Measurements from ENCODE around the gene TMEM183A. TPM values are rescaled to one million over a fixed set of nuclear protein-coding genes. Genes with fewer than 3 reads are reported as not detected.

The TMEM183A gene
- total and polyA plus RNA-seq, 9 of the 15 experiments (the other 6 are each of a cell fraction or from before 2014, with no cell fraction given): 23.4 to 190 (median 124) TPM

DNA sequence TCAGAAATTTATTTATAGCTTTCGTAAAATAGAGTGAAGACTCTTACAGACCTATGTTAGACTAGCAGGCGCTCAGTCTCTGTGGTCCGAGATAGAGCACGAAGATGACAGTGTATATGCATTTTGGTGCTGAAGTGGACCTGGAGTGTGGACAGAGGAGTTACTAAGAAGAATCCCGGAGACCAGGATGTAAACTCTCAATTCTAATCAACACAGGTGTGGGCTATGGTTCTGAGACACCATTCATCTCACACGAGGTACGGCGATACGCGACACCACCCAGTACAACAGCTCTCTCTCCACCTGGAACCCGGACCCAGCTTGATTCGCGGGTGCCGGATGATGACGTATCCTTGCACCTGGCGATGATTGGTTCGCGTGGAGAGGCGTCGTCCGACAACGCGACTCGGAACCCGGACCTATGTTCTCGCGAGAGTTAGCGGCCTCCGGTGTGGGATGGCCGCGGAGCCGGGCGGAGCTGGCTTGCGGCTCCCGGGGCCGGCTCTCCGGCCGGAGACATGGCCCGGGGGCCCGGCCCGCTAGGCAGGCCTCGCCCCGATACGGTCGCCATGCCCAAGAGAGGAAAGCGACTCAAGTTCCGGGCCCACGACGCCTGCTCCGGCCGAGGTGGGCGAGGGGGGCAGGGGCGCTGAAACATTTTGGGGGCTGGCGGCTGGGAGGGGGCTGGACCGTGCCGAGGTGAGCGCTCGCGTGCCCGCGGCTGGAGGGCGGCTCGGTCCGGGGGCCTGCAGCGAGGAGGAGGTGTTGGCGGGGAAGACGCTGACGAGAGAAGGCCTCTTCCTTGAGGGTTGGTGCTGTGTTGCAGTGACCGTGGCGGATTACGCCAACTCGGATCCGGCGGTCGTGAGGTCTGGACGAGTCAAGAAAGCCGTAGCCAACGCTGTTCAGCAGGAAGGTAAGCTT, at the start of gene TMEM183A (continued):
- TF ChIP-seq, protein P1, sequence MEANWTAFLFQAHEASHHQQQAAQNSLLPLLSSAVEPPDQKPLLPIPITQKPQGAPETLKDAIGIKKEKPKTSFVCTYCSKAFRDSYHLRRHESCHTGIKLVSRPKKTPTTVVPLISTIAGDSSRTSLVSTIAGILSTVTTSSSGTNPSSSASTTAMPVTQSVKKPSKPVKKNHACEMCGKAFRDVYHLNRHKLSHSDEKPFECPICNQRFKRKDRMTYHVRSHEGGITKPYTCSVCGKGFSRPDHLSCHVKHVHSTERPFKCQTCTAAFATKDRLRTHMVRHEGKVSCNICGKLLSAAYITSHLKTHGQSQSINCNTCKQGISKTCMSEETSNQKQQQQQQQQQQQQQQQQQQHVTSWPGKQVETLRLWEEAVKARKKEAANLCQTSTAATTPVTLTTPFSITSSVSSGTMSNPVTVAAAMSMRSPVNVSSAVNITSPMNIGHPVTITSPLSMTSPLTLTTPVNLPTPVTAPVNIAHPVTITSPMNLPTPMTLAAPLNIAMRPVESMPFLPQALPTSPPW (CRISPR knock-in tag; IDR thresholded peaks at IDR 0.05): peak; percentile 68
- TF ChIP-seq SRSF1 (IDR thresholded peaks at IDR 0.05; ENCODE audit: low read depth, low read length): no peak
- TF ChIP-seq HMGN3 (IDR thresholded peaks at IDR 0.05; ENCODE audit: borderline replicate concordance, extremely low read depth, insufficient read length, low read depth, low read length): peak; percentile 54
- no peak for TF ChIP-seq CBFA2T2 (conservative IDR thresholded peaks at IDR 0.05)
- TF ChIP-seq TGIF2 (CRISPR knock-in tag; IDR thresholded peaks at IDR 0.05): no peak
- TF ChIP-seq HDAC3 (IDR thresholded peaks at IDR 0.05; ENCODE audit: borderline replicate concordance, partially characterized antibody): no peak
- TF ChIP-seq ZNF224 (CRISPR knock-in tag; IDR thresholded peaks at IDR 0.05): no peak
- peak; percentile 14 to 16; a peak in 2 of 4 replicates for TF ChIP-seq SIX5 (IDR thresholded peaks at IDR 0.05; ENCODE audit: borderline replicate concordance in 1 of 2, insufficient read depth in 1 of 2, low read depth in 1 of 2, low read length in 2 of 2)
- TF ChIP-seq ZNF584 (CRISPR knock-in tag; IDR thresholded peaks at IDR 0.05; ENCODE audit: low read depth): 0 out of 2 replicates have a peak, but pooled peaks have one; percentile 52
- TF ChIP-seq ZNF384 (IDR thresholded peaks at IDR 0.05; ENCODE audit: low read depth, low read length): no peak; the same call in 1 of the 2 replicates
- no peak for TF ChIP-seq CEBPB (tag; IDR thresholded peaks at IDR 0.05)
- TF ChIP-seq THRAP3 (IDR thresholded peaks at IDR 0.05; ENCODE audit: borderline replicate concordance): no peak; the same call in 1 of the 2 replicates
- TF ChIP-seq, protein P2, sequence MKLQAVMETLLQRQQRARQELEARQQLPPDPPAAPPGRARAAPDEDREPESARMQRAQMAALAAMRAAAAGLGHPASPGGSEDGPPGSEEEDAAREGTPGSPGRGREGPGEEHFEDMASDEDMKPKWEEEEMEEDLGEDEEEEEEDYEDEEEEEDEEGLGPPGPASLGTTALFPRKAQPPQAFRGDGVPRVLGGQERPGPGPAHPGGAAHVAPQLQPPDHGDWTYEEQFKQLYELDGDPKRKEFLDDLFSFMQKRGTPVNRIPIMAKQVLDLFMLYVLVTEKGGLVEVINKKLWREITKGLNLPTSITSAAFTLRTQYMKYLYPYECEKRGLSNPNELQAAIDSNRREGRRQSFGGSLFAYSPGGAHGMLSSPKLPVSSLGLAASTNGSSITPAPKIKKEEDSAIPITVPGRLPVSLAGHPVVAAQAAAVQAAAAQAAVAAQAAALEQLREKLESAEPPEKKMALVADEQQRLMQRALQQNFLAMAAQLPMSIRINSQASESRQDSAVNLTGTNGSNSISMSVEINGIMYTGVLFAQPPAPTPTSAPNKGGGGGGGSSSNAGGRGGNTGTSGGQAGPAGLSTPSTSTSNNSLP (IDR thresholded peaks at IDR 0.05; ENCODE audit: borderline replicate concordance, low read depth, low read length): no peak
- TF ChIP-seq, protein P3, sequence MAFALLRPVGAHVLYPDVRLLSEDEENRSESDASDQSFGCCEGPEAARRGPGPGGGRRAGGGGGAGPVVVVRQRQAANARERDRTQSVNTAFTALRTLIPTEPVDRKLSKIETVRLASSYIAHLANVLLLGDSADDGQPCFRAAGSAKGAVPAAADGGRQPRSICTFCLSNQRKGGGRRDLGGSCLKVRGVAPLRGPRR (CRISPR knock-in tag; IDR thresholded peaks at IDR 0.05): no peak
- 0 out of 2 replicates have a peak, but pooled peaks have one; percentile 5 for TF ChIP-seq ZNF431 (CRISPR knock-in tag; IDR thresholded peaks at IDR 0.05)
- TF ChIP-seq, protein P4, sequence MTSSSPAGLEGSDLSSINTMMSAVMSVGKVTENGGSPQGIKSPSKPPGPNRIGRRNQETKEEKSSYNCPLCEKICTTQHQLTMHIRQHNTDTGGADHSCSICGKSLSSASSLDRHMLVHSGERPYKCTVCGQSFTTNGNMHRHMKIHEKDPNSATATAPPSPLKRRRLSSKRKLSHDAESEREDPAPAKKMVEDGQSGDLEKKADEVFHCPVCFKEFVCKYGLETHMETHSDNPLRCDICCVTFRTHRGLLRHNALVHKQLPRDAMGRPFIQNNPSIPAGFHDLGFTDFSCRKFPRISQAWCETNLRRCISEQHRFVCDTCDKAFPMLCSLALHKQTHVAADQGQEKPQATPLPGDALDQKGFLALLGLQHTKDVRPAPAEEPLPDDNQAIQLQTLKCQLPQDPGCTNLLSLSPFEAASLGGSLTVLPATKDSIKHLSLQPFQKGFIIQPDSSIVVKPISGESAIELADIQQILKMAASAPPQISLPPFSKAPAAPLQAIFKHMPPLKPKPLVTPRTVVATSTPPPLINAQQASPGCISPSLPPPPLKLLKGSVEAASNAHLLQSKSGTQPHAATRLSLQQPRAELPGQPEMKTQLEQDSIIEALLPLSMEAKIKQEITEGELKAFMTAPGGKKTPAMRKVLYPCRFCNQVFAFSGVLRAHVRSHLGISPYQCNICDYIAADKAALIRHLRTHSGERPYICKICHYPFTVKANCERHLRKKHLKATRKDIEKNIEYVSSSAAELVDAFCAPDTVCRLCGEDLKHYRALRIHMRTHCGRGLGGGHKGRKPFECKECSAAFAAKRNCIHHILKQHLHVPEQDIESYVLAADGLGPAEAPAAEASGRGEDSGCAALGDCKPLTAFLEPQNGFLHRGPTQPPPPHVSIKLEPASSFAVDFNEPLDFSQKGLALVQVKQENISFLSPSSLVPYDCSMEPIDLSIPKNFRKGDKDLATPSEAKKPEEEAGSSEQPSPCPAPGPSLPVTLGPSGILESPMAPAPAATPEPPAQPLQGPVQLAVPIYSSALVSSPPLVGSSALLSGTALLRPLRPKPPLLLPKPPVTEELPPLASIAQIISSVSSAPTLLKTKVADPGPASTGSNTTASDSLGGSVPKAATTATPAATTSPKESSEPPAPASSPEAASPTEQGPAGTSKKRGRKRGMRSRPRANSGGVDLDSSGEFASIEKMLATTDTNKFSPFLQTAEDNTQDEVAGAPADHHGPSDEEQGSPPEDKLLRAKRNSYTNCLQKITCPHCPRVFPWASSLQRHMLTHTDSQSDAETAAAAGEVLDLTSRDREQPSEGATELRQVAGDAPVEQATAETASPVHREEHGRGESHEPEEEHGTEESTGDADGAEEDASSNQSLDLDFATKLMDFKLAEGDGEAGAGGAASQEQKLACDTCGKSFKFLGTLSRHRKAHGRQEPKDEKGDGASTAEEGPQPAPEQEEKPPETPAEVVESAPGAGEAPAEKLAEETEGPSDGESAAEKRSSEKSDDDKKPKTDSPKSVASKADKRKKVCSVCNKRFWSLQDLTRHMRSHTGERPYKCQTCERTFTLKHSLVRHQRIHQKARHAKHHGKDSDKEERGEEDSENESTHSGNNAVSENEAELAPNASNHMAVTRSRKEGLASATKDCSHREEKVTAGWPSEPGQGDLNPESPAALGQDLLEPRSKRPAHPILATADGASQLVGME (CRISPR knock-in tag; IDR thresholded peaks at IDR 0.05): no peak
- TF ChIP-seq ELF2 (CRISPR knock-in tag; IDR thresholded peaks at IDR 0.05): peak; percentile 58
